HEK293 (cell line): ENCODE data around the gene EFCAB10.

Source experiments
- GLIS2 ChIP-seq: fragments of 450-650 bp; formaldehyde crosslinking; IDR thresholded peaks from 2 replicates; pipeline ENCODE4 v1.5.1; 2016; ENCODE audit warnings: missing biosample characterization, missing genetic modification characterization
- KLF8 ChIP-seq: fragments of 450-650 bp; formaldehyde crosslinking; IDR thresholded peaks from 2 replicates; pipeline ENCODE4 v1.5.1; 2016; ENCODE audit warnings: missing biosample characterization, missing genetic modification characterization
- MZF1 ChIP-seq: fragments of 450-650 bp; formaldehyde crosslinking; IDR thresholded peaks from 2 replicates; pipeline ENCODE4 v1.5.1; 2017; ENCODE audit warnings: missing biosample characterization, missing genetic modification characterization, borderline replicate concordance
- TRIM28 ChIP-seq: IDR thresholded peaks from 2 replicates; pipeline ENCODE4 v1.6.1; 2011; ENCODE audit warnings: low read length, control low read depth, borderline replicate concordance
- ZBTB48 ChIP-seq: fragments of 450-650 bp; formaldehyde crosslinking; IDR thresholded peaks from 2 replicates; pipeline ENCODE4 v1.5.1; 2016; ENCODE audit warnings: missing biosample characterization, missing genetic modification characterization
- ZIC2 ChIP-seq: fragments of 450-650 bp; formaldehyde crosslinking; IDR thresholded peaks from 2 replicates; pipeline ENCODE4 v1.5.1; 2016; ENCODE audit warnings: missing biosample characterization, missing genetic modification characterization
- ZNF416 ChIP-seq: fragments of 450-650 bp; formaldehyde crosslinking; IDR thresholded peaks from 2 replicates; pipeline ENCODE4 v1.5.1; 2016; ENCODE audit warnings: missing biosample characterization, missing genetic modification characterization
- ZNF426 ChIP-seq: fragments of 450-650 bp; formaldehyde crosslinking; IDR thresholded peaks from 2 replicates; pipeline ENCODE4 v1.5.1; 2017; ENCODE audit warnings: missing biosample characterization, missing genetic modification characterization, mild to moderate bottlenecking, inconsistent platforms, moderate library complexity
- ZNF544 ChIP-seq: fragments of 450-650 bp; formaldehyde crosslinking; IDR thresholded peaks from 2 replicates; pipeline ENCODE4 v1.5.0; 2017; ENCODE audit warnings: missing biosample characterization, missing genetic modification characterization
- ZNF660 ChIP-seq: fragments of 450-650 bp; IDR thresholded peaks from 2 replicates; pipeline ENCODE4 v1.5.1; 2018; ENCODE audit warnings: missing biosample characterization, mild to moderate bottlenecking, missing genetic modification characterization
- ZNF677 ChIP-seq: fragments of 450-650 bp; IDR thresholded peaks from 2 replicates; pipeline ENCODE4 v1.5.0; 2018; ENCODE audit warnings: missing biosample characterization, mild to moderate bottlenecking, missing genetic modification characterization, moderate library complexity
- ZNF791 ChIP-seq: fragments of 450-650 bp; formaldehyde crosslinking; IDR thresholded peaks from 2 replicates; pipeline ENCODE4 v1.5.1; 2016; ENCODE audit warnings: missing biosample characterization, missing genetic modification characterization
- TF ChIP-seq, protein P1 (sequence below): fragments of 450-650 bp; formaldehyde crosslinking; IDR thresholded peaks from 2 replicates; pipeline ENCODE4 v1.5.1; 2017; ENCODE audit warnings: missing biosample characterization, missing genetic modification characterization
- TF ChIP-seq, protein P2 (sequence below): fragments of 450-650 bp; IDR thresholded peaks from 2 replicates; pipeline ENCODE4 v1.5.1; 2018; ENCODE audit warnings: missing biosample characterization, missing genetic modification characterization
- TF ChIP-seq, protein P3 (sequence below): fragments of 450-650 bp; formaldehyde crosslinking; conservative IDR thresholded peaks from 2 replicates; pipeline ENCODE4 v1.5.1; 2016; ENCODE audit warnings: low read depth, missing biosample characterization, missing genetic modification characterization
- TF ChIP-seq, protein P4 (sequence below): sonication (generic); formaldehyde crosslinking; IDR thresholded peaks from 2 replicates; pipeline ENCODE4 v1.8.1; 2022; ENCODE audit warnings: mild to moderate bottlenecking, moderate library complexity, missing genetic modification reagents
- TF ChIP-seq, protein P5 (sequence below): fragments of 450-650 bp; formaldehyde crosslinking; IDR thresholded peaks from 2 replicates; pipeline ENCODE4 v1.5.1; 2017; ENCODE audit warnings: missing biosample characterization, missing genetic modification characterization
- TF ChIP-seq, protein P6 (sequence below): fragments of 450-650 bp; formaldehyde crosslinking; IDR thresholded peaks from 2 replicates; pipeline ENCODE4 v1.5.1; 2016; ENCODE audit warnings: missing biosample characterization, missing genetic modification characterization, borderline replicate concordance
- TF ChIP-seq, protein P7 (sequence below): fragments of 450-650 bp; formaldehyde crosslinking; optimal IDR thresholded peaks from 2 replicates; pipeline ENCODE3; 2016; ENCODE audit warnings: missing biosample characterization, mild to moderate bottlenecking, missing genetic modification characterization
- TF ChIP-seq, protein P8 (sequence below): fragments of 450-650 bp; formaldehyde crosslinking; IDR thresholded peaks from 2 replicates; pipeline ENCODE4 v1.5.1; 2016; ENCODE audit warnings: missing biosample characterization, missing genetic modification characterization

EFCAB10 gene

DNA sequence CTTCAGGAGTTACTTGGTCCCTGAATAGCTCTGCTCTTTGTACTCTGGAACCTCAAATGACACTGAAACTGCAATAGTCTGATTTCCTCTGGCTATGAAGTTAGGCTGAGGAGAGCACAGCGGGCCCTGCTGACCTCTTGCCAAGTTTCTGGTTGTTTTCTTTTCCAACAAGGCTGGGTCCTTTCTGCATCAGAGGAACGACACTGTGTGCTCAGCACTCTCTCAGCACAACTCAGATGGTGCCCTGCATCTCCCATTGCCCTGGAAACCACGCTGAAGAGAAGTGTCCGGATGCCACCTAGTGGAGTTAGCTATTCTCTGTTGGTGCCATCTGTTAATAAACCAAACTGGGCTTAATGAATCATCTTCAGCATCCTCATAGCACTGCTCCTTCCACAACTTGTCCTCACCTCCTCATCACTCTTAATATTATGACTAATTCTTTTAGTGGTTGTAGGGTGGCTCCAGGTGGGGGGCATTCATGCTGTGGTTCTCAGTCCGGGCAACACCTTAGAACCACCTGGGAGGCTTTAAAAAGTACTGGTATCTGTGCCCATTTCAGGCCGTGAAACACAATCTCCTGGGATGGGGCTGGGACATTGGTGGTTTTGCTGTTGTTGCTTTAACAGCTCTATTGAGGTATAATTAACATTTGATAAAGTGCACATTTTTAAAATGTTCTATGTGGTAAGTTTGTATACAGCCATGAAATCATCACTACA lies 8.2 kb upstream of the EFCAB10 start (continued):
- TF ChIP-seq, protein P1, sequence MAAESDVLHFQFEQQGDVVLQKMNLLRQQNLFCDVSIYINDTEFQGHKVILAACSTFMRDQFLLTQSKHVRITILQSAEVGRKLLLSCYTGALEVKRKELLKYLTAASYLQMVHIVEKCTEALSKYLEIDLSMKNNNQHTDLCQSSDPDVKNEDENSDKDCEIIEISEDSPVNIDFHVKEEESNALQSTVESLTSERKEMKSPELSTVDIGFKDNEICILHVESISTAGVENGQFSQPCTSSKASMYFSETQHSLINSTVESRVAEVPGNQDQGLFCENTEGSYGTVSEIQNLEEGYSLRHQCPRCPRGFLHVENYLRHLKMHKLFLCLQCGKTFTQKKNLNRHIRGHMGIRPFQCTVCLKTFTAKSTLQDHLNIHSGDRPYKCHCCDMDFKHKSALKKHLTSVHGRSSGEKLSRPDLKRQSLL (tag by site-specific recombination) = no peak
- TF ChIP-seq, protein P2, sequence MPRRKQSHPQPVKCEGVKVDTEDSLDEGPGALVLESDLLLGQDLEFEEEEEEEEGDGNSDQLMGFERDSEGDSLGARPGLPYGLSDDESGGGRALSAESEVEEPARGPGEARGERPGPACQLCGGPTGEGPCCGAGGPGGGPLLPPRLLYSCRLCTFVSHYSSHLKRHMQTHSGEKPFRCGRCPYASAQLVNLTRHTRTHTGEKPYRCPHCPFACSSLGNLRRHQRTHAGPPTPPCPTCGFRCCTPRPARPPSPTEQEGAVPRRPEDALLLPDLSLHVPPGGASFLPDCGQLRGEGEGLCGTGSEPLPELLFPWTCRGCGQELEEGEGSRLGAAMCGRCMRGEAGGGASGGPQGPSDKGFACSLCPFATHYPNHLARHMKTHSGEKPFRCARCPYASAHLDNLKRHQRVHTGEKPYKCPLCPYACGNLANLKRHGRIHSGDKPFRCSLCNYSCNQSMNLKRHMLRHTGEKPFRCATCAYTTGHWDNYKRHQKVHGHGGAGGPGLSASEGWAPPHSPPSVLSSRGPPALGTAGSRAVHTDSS (tag by site-specific recombination) = peak; percentile 13; the same call in 1 of the 2 replicates
- TF ChIP-seq GLIS2 (no peak), ZNF416 (no peak), TRIM28 (no peak), KLF8 (no peak), ZNF426 (tag by site-specific recombination) (no peak), ZNF677 (tag by site-specific recombination) (no peak), ZBTB48 (tag by site-specific recombination) (0 out of 2 replicates have a peak, but pooled peaks have one; percentile 51), ZNF544 (tag by site-specific recombination) (no peak), MZF1 (tag by site-specific recombination) (no peak), ZNF660 (peak; percentile 61), ZIC2 (tag by site-specific recombination) (peak; percentile 53; the same call in 1 of the 2 replicates), ZNF791 (no peak)
- TF ChIP-seq, protein P3, sequence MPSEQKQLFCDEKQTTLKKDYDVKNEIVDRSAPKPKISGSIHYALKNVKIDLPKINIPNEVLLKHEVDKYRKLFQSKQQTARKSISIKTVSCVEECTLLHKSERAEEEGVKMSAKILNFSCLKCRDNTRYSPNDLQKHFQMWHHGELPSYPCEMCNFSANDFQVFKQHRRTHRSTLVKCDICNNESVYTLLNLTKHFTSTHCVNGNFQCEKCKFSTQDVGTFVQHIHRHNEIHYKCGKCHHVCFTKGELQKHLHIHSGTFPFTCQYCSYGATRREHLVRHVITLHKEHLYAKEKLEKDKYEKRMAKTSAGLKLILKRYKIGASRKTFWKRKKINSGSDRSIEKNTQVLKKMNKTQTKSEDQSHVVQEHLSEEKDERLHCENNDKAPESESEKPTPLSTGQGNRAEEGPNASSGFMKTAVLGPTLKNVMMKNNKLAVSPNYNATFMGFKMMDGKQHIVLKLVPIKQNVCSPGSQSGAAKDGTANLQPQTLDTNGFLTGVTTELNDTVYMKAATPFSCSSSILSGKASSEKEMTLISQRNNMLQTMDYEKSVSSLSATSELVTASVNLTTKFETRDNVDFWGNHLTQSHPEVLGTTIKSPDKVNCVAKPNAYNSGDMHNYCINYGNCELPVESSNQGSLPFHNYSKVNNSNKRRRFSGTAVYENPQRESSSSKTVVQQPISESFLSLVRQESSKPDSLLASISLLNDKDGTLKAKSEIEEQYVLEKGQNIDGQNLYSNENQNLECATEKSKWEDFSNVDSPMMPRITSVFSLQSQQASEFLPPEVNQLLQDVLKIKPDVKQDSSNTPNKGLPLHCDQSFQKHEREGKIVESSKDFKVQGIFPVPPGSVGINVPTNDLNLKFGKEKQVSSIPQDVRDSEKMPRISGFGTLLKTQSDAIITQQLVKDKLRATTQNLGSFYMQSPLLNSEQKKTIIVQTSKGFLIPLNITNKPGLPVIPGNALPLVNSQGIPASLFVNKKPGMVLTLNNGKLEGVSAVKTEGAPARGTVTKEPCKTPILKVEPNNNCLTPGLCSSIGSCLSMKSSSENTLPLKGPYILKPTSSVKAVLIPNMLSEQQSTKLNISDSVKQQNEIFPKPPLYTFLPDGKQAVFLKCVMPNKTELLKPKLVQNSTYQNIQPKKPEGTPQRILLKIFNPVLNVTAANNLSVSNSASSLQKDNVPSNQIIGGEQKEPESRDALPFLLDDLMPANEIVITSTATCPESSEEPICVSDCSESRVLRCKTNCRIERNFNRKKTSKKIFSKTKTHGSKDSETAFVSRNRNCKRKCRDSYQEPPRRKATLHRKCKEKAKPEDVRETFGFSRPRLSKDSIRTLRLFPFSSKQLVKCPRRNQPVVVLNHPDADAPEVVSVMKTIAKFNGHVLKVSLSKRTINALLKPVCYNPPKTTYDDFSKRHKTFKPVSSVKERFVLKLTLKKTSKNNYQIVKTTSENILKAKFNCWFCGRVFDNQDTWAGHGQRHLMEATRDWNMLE (tag by site-specific recombination) = no peak
- TF ChIP-seq, protein P4, sequence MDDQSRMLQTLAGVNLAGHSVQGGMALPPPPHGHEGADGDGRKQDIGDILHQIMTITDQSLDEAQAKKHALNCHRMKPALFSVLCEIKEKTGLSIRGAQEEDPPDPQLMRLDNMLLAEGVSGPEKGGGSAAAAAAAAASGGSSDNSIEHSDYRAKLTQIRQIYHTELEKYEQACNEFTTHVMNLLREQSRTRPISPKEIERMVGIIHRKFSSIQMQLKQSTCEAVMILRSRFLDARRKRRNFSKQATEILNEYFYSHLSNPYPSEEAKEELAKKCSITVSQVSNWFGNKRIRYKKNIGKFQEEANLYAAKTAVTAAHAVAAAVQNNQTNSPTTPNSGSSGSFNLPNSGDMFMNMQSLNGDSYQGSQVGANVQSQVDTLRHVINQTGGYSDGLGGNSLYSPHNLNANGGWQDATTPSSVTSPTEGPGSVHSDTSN (CRISPR knock-in tag) = no peak
- TF ChIP-seq, protein P5, sequence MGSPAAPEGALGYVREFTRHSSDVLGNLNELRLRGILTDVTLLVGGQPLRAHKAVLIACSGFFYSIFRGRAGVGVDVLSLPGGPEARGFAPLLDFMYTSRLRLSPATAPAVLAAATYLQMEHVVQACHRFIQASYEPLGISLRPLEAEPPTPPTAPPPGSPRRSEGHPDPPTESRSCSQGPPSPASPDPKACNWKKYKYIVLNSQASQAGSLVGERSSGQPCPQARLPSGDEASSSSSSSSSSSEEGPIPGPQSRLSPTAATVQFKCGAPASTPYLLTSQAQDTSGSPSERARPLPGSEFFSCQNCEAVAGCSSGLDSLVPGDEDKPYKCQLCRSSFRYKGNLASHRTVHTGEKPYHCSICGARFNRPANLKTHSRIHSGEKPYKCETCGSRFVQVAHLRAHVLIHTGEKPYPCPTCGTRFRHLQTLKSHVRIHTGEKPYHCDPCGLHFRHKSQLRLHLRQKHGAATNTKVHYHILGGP = no peak
- TF ChIP-seq, protein P6, sequence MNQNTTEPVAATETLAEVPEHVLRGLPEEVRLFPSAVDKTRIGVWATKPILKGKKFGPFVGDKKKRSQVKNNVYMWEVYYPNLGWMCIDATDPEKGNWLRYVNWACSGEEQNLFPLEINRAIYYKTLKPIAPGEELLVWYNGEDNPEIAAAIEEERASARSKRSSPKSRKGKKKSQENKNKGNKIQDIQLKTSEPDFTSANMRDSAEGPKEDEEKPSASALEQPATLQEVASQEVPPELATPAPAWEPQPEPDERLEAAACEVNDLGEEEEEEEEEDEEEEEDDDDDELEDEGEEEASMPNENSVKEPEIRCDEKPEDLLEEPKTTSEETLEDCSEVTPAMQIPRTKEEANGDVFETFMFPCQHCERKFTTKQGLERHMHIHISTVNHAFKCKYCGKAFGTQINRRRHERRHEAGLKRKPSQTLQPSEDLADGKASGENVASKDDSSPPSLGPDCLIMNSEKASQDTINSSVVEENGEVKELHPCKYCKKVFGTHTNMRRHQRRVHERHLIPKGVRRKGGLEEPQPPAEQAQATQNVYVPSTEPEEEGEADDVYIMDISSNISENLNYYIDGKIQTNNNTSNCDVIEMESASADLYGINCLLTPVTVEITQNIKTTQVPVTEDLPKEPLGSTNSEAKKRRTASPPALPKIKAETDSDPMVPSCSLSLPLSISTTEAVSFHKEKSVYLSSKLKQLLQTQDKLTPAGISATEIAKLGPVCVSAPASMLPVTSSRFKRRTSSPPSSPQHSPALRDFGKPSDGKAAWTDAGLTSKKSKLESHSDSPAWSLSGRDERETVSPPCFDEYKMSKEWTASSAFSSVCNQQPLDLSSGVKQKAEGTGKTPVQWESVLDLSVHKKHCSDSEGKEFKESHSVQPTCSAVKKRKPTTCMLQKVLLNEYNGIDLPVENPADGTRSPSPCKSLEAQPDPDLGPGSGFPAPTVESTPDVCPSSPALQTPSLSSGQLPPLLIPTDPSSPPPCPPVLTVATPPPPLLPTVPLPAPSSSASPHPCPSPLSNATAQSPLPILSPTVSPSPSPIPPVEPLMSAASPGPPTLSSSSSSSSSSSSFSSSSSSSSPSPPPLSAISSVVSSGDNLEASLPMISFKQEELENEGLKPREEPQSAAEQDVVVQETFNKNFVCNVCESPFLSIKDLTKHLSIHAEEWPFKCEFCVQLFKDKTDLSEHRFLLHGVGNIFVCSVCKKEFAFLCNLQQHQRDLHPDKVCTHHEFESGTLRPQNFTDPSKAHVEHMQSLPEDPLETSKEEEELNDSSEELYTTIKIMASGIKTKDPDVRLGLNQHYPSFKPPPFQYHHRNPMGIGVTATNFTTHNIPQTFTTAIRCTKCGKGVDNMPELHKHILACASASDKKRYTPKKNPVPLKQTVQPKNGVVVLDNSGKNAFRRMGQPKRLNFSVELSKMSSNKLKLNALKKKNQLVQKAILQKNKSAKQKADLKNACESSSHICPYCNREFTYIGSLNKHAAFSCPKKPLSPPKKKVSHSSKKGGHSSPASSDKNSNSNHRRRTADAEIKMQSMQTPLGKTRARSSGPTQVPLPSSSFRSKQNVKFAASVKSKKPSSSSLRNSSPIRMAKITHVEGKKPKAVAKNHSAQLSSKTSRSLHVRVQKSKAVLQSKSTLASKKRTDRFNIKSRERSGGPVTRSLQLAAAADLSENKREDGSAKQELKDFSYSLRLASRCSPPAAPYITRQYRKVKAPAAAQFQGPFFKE = no peak
- TF ChIP-seq, protein P7, sequence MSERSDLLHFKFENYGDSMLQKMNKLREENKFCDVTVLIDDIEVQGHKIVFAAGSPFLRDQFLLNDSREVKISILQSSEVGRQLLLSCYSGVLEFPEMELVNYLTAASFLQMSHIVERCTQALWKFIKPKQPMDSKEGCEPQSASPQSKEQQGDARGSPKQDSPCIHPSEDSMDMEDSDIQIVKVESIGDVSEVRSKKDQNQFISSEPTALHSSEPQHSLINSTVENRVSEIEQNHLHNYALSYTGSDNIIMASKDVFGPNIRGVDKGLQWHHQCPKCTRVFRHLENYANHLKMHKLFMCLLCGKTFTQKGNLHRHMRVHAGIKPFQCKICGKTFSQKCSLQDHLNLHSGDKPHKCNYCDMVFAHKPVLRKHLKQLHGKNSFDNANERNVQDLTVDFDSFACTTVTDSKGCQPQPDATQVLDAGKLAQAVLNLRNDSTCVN (tag by site-specific recombination) = no peak
- TF ChIP-seq, protein P8, sequence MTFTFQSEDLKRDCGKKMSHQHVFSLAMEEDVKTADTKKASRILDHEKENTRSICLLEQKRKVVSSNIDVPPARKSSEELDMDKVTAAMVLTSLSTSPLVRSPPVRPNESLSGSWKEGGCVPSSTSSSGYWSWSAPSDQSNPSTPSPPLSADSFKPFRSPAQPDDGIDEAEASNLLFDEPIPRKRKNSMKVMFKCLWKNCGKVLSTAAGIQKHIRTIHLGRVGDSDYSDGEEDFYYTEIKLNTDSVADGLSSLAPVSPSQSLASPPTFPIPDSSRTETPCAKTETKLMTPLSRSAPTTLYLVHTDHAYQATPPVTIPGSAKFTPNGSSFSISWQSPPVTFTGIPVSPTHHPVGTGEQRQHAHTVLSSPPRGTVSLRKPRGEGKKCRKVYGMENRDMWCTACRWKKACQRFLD (tag by site-specific recombination) = no peak
